Caco-2 (cell line): ENCODE measurements around the gene MT1X. TPM values are rescaled to one million over a fixed set of nuclear protein-coding genes. Genes with fewer than 3 reads are reported as not detected.

Experiments
- BruUV-seq: library from RNA; stranded (reverse); fragments of 400-500 nt; replicated peaks from 2 replicates; lab custom pipeline; 2021; lab: Mats Ljungman, UMichigan
- CTCF ChIA-PET: fragments of 300-600 bp; sonication (Branson Sonifier 250); formaldehyde crosslinking; loops from one replicate; lab custom pipeline; 2022; ENCODE audit warnings: antibody characterized with exemption; lab: Charles Lee
- POLR2A ChIA-PET: fragments of 300-600 bp; sonication (Branson Sonifier 250); formaldehyde crosslinking; loops from one replicate; lab custom pipeline; 2022; ENCODE audit warnings: antibody characterized with exemption; lab: Charles Lee
- DNase-seq, 2 experiments: peaks; one replicate each; pipeline versions ENCODE4 v3.0.0 to v3.0.0-alpha.2; 2020 to 2022
- H3K27me3 ChIP-seq: replicated peaks from 2 replicates; pipeline ENCODE4 v1.6.0; 2011; ENCODE audit warnings: low read length; ENCODE audit not compliant: control insufficient read depth, insufficient read depth
- H3K36me3 ChIP-seq: 2 replicates; pipeline ENCODE4 v1.5.1; 2011; ENCODE audit warnings: low read length; ENCODE audit not compliant: control insufficient read depth, insufficient read depth
- H3K4me1 ChIP-seq: fragments of 250-450 bp; sonication (Bioruptor Pico); 2 replicates; pipeline ENCODE4 v1.5.1; 2020; ENCODE audit warnings: mild to moderate bottlenecking
- H3K4me3 ChIP-seq: 2 replicates; pipeline ENCODE4 v1.5.1; 2011; ENCODE audit warnings: low read depth, mild to moderate bottlenecking, control low read depth, low read length
- H3K9me3 ChIP-seq: fragments of 250-450 bp; sonication (Bioruptor Pico); 2 replicates; pipeline ENCODE4 v1.5.1; 2020; ENCODE audit warnings: mild to moderate bottlenecking, moderate library complexity
- H3K27ac Mint-ChIP-seq: one replicate; pipeline ENCODE4 v1.8.0; 2022; ENCODE audit warnings: mixed read lengths; ENCODE audit not compliant: unreplicated experiment
- H3K27me3 Mint-ChIP-seq: one replicate; pipeline ENCODE4 v1.8.0; 2022; ENCODE audit warnings: mixed read lengths; ENCODE audit not compliant: insufficient read depth, unreplicated experiment
- H3K36me3 Mint-ChIP-seq: one replicate; pipeline ENCODE4 v1.8.0; 2022; ENCODE audit warnings: mild to moderate bottlenecking, mixed read lengths; ENCODE audit not compliant: insufficient read depth, unreplicated experiment
- H3K4me1 Mint-ChIP-seq: one replicate; pipeline ENCODE4 v1.8.0; 2022; ENCODE audit warnings: low read depth, mixed read lengths; ENCODE audit not compliant: unreplicated experiment
- H3K4me3 Mint-ChIP-seq: one replicate; pipeline ENCODE4 v1.8.0; 2022; ENCODE audit warnings: mild to moderate bottlenecking, moderate library complexity, mixed read lengths; ENCODE audit not compliant: unreplicated experiment
- H3K9me3 Mint-ChIP-seq: one replicate; pipeline ENCODE4 v1.8.0; 2022; ENCODE audit warnings: mixed read lengths; ENCODE audit not compliant: unreplicated experiment
- CTCF ChIP-seq, 2 experiments: fragments of 200-600 bp in 1 of 2; IDR thresholded peaks; 1 replicate in 1 of 2; 2 replicates in 1 of 2; pipeline versions ENCODE4 v1.5.1 to v1.8.0; 2011 to 2022; ENCODE audit warnings: antibody characterized with exemption in 1 of 2, control low read depth in 1 of 2, inconsistent platforms in 1 of 2, low read depth in 1 of 2, low read length in 1 of 2, mild to moderate bottlenecking in 1 of 2, moderate library complexity in 1 of 2; ENCODE audit not compliant: insufficient read depth in 1 of 2, severe bottlenecking in 1 of 2, unreplicated experiment in 1 of 2
- intact Hi-C: fragments of 100-400 bp; cut with micrococcal nuclease; formaldehyde crosslinking; loops from one replicate; pipeline ENCODE4 v1.10.0; 2022; ENCODE audit not compliant: unreplicated experiment
- total RNA-seq: library from RNA; stranded (reverse); gene quantifications from 2 replicates; pipeline ENCODE4 v1.2.3, GENCODE V29; 2022

MT1X gene
- total RNA-seq, 1 experiment from 2014 or later: 18.3 TPM

GRCh38 chr16:56684256-56684925 lies 2.1 kb downstream of the MT1X start:
- ChIA-PET POLR2A (no interaction called here), CTCF (no interaction called here)
- no peak for TF ChIP-seq CTCF (IDR thresholded peaks at IDR 0.05; ENCODE audit: insufficient read depth in 1 of 2, low read depth in 1 of 2, low read length in 1 of 2, severe bottlenecking in 1 of 2, unreplicated experiment in 1 of 2)
- intact Hi-C loops: no loop called here
- no peak for DNase-seq
- Mint-ChIP-seq H3K36me3 (no peaks in the 10 kb centered on the region), H3K27ac (no peak overlapping the region), H3K27me3 (peaks cover 7% of the 10 kb centered on the region), H3K9me3 (peaks cover 11% of the 10 kb centered on the region), H3K4me1 (no peaks in the 10 kb centered on the region), H3K4me3 (no peak overlapping the region)
- Histone ChIP-seq H3K4me3 (no peak overlapping the region), H3K36me3 (no peaks in the 10 kb centered on the region), H3K9me3 (peaks cover 8% of the 10 kb centered on the region), H3K27me3 (no peaks in the 10 kb centered on the region), H3K4me1 (peaks cover 8% of the 10 kb centered on the region; the same call in 1 of the 2 replicates)
- BruUV-seq: no TSS peak

- peaks cover 8% of the 10 kb centered on the region; the same call in 1 of the 2 replicates for H3K4me1 ChIP-seq
- H3K9me3 Mint-ChIP-seq: peaks cover 11% of the 10 kb centered on the region
Measured at GRCh38 chr16:56684926-56685590, 2.8 kb downstream of the MT1X start.

GRCh38 chr16:56686758-56687157 lies 4.5 kb downstream of the MT1X start:
- no peak for TF ChIP-seq CTCF (IDR thresholded peaks at IDR 0.05; ENCODE audit: insufficient read depth in 1 of 2, low read depth in 1 of 2, low read length in 1 of 2, severe bottlenecking in 1 of 2, unreplicated experiment in 1 of 2)
- peaks cover 3% of the 10 kb centered on the region for H3K4me1 Mint-ChIP-seq
- H3K9me3 Mint-ChIP-seq: peaks cover 11% of the 10 kb centered on the region
- no TSS peak for BruUV-seq
- peaks cover 10% of the 10 kb centered on the region for H3K4me1 ChIP-seq
- no peak overlapping the region for H3K4me3 Mint-ChIP-seq
- H3K36me3 Mint-ChIP-seq: no peaks in the 10 kb centered on the region
- H3K4me3 ChIP-seq: no peak overlapping the region
- POLR2A ChIA-PET: no interaction called here
- peaks cover 8% of the 10 kb centered on the region for H3K9me3 ChIP-seq
- intact Hi-C loops: no loop called here
- no peak overlapping the region for H3K27ac Mint-ChIP-seq
- no peaks in the 10 kb centered on the region for H3K36me3 ChIP-seq
- CTCF ChIA-PET: no interaction called here
- peaks cover 7% of the 10 kb centered on the region for H3K27me3 Mint-ChIP-seq
- DNase-seq: no peak
- H3K27me3 ChIP-seq: no peaks in the 10 kb centered on the region

More at GRCh38 chr16:56684926-56685590, 2.8 kb downstream of the MT1X start:
- H3K4me3 Mint-ChIP-seq: no peak overlapping the region
- H3K4me1 Mint-ChIP-seq: no peaks in the 10 kb centered on the region
- intact Hi-C loops: no loop called here
- no peak overlapping the region for H3K27ac Mint-ChIP-seq
- ChIA-PET CTCF (no interaction called here), POLR2A (interaction anchor here (0.6 kb wide), 1 partner anchor 16 kb away, joined by 3 read pairs; no protein-coding TSS in a partner anchor)
- Histone ChIP-seq H3K4me3 (no peak overlapping the region), H3K9me3 (peaks cover 8% of the 10 kb centered on the region), H3K27me3 (no peaks in the 10 kb centered on the region), H3K36me3 (no peaks in the 10 kb centered on the region)
- no peak for TF ChIP-seq CTCF (IDR thresholded peaks at IDR 0.05; ENCODE audit: insufficient read depth in 1 of 2, low read depth in 1 of 2, low read length in 1 of 2, severe bottlenecking in 1 of 2, unreplicated experiment in 1 of 2)
- no TSS peak for BruUV-seq
- H3K27me3 Mint-ChIP-seq: peaks cover 7% of the 10 kb centered on the region
- no peaks in the 10 kb centered on the region for H3K36me3 Mint-ChIP-seq
- DNase-seq: no peak
